ENCODE results near the gene TDRD12. TPM values are rescaled to one million over a fixed set of nuclear protein-coding genes. Genes with fewer than 3 reads are reported as not detected.
"Not testable (repeated sequence)": the region's sequence is repeated elsewhere in the genome, so short reads cannot be mapped to it uniquely, and the experiment has no call there.

TDRD12 gene
- total RNA-seq, 3 donors from 2014 or later (not counting 1 experiment from before 2014, with no cell fraction given) = 0.13 to 0.45 TPM; not detected in 1

DNA sequence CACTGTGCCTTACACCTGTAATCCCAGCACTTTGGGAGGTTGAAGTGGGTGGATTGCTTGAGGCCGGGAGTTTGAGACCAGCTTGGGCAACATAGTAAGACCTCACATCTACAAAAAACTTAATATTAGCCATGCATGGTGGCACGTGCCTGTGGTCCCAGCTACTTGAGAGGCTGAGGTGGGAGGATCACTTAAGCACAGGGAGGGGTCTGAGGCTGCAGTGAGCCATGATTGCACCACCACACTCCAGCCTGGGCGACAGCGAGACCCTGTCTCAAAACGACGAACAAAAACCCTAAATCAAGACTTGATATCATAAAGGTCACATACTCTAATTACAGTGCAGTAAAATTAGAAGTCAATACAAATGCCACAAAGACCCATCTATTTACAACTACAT, 132.6 kb downstream of the TDRD12 start:
- no peaks in the 10 kb centered on the region for H3K36me3 ChIP-seq (ENCODE audit: control insufficient read depth, insufficient read depth, low read length)
- Mint-ChIP-seq H3K27ac (no peak overlapping the region), H3K4me3 (no peak overlapping the region), H3K36me3 (no peaks in the 10 kb centered on the region), H3K27me3 (ENCODE audit: low read depth in 2 of 2) (no peaks in the 10 kb centered on the region), H3K9me3 (peaks cover 0 to 2% of the 10 kb centered on the region in 2 donors), H3K4me1 (no peaks in the 10 kb centered on the region)
- intact Hi-C loops (cut with micrococcal nuclease) = no loop called here
- TF ChIP-seq, protein P1, sequence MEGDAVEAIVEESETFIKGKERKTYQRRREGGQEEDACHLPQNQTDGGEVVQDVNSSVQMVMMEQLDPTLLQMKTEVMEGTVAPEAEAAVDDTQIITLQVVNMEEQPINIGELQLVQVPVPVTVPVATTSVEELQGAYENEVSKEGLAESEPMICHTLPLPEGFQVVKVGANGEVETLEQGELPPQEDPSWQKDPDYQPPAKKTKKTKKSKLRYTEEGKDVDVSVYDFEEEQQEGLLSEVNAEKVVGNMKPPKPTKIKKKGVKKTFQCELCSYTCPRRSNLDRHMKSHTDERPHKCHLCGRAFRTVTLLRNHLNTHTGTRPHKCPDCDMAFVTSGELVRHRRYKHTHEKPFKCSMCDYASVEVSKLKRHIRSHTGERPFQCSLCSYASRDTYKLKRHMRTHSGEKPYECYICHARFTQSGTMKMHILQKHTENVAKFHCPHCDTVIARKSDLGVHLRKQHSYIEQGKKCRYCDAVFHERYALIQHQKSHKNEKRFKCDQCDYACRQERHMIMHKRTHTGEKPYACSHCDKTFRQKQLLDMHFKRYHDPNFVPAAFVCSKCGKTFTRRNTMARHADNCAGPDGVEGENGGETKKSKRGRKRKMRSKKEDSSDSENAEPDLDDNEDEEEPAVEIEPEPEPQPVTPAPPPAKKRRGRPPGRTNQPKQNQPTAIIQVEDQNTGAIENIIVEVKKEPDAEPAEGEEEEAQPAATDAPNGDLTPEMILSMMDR (IDR thresholded peaks at IDR 0.05) = no peak
- H3K4me1 ChIP-seq (ENCODE audit: control insufficient read depth, insufficient read depth, low read length) = no peaks in the 10 kb centered on the region
- no peaks in the 10 kb centered on the region for H3K27me3 ChIP-seq (ENCODE audit: control insufficient read depth, insufficient read depth, low read length)
- WGBS (ENCODE audit: insufficient coverage) = 100% methylated on average over 5 of the region's 6 CpGs
- no peak overlapping the region for H3K27ac ChIP-seq (ENCODE audit: low read length)
- ATAC-seq = no peak
- DNase-seq = no peak
- H3K4me3 ChIP-seq (ENCODE audit: low read length) = no peak overlapping the region
- H3K9me3 ChIP-seq (ENCODE audit: control insufficient read depth, insufficient read depth, low read length) = no peaks in the 10 kb centered on the region

DNA sequence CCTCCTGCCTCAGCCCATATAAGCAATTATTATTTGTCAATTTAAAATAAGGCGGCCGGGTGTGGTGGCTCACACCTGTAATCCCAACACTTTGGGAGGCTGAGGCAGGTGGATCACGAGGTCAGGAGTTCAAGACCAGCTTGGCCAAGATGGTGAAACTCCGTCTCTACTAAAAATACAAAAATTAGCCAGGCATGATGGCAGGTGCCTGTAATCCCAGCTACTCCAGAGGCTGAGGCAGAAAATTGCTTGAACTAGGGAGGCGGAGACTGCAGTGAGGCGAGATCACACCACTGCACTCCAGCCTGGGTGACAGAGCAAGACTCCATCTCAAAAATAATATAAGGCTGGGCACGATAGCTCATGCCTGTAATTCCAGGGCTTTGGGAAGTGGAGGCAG, 137.3 kb downstream of the TDRD12 start:
- intact Hi-C loops (cut with micrococcal nuclease); H3K9me3 Mint-ChIP-seq; ATAC-seq: not testable (repeated sequence)

DNA sequence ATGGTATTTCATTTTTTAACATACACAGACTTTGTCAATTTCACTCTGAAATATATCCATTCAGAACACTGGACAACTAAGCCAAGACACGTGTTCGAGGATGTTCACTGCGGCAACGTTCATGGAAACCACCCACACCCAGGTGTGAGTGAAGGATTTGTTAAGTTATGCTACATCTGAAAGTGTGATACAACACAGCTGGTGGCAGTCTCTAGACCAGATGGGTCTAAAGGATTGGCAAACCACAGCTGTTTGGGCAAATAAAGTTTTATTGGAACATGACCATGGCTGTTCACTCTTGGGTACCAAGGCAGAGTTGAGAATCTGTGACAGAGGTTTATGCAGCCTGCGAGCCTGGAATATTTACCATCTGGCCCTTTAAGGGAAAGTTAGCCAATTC, 138.0 kb downstream of the TDRD12 start:
- intact Hi-C loops (cut with micrococcal nuclease) = no loop called here
- WGBS (ENCODE audit: insufficient coverage) = 100% methylated on average over 2 of the region's 5 CpGs
- no peaks in the 10 kb centered on the region for H3K36me3 ChIP-seq (ENCODE audit: control insufficient read depth, insufficient read depth, low read length)
- H3K9me3 Mint-ChIP-seq = no peaks in the 10 kb centered on the region
- no peaks in the 10 kb centered on the region for H3K36me3 Mint-ChIP-seq
- no peak for DNase-seq
- no peak overlapping the region for H3K27ac ChIP-seq (ENCODE audit: low read length)
- no peaks in the 10 kb centered on the region for H3K27me3 Mint-ChIP-seq (ENCODE audit: low read depth in 2 of 2)
- H3K4me1 ChIP-seq (ENCODE audit: control insufficient read depth, insufficient read depth, low read length) = no peaks in the 10 kb centered on the region
- H3K4me3 Mint-ChIP-seq = no peak overlapping the region
- ATAC-seq = no peak
- H3K4me3 ChIP-seq (ENCODE audit: low read length) = no peak overlapping the region
- TF ChIP-seq, protein P1 (IDR thresholded peaks at IDR 0.05) = no peak
- H3K4me1 Mint-ChIP-seq = peaks cover 0 to 7% of the 10 kb centered on the region in 2 donors
- no peak overlapping the region for H3K27ac Mint-ChIP-seq
- H3K27me3 ChIP-seq (ENCODE audit: control insufficient read depth, insufficient read depth, low read length) = no peaks in the 10 kb centered on the region
- H3K9me3 ChIP-seq (ENCODE audit: control insufficient read depth, insufficient read depth, low read length) = no peaks in the 10 kb centered on the region

More for the DNA sequence above, 137.3 kb downstream of the TDRD12 start:
- H3K4me3 ChIP-seq (ENCODE audit: low read length); H3K27me3 ChIP-seq (ENCODE audit: control insufficient read depth, insufficient read depth, low read length); H3K4me3 Mint-ChIP-seq; H3K36me3 ChIP-seq (ENCODE audit: control insufficient read depth, insufficient read depth, low read length); H3K9me3 ChIP-seq (ENCODE audit: control insufficient read depth, insufficient read depth, low read length); H3K36me3 Mint-ChIP-seq; H3K27ac Mint-ChIP-seq; H3K27ac ChIP-seq (ENCODE audit: low read length); H3K4me1 Mint-ChIP-seq; H3K4me1 ChIP-seq (ENCODE audit: control insufficient read depth, insufficient read depth, low read length); H3K27me3 Mint-ChIP-seq (ENCODE audit: low read depth in 2 of 2); DNase-seq: not testable (repeated sequence)
- 98% methylated on average over 7 of the region's 7 CpGs for WGBS (ENCODE audit: insufficient coverage)

DNA sequence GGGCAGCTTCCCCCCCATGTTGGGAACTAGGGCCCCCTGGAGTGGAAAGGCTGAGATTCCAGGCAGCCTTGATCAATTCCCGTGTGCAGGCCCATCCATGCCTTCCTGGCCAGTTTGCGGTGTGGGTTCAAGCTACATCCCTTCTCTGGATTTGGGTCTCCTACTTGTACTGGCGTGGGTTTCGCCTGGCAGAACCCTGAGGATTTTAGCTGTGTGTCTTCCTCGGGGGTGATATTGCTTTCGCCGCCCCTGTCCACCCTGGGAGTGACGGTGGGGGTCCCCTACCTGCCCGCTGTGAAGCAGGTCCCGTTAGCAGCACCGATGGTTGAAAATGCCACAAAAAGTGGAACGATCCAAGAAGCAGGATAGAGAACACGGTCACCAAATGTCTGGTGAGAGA, 138.6 kb downstream of the TDRD12 start:
- TF ChIP-seq, protein P1 (IDR thresholded peaks at IDR 0.05) = no peak
- Histone ChIP-seq H3K9me3 (ENCODE audit: control insufficient read depth, insufficient read depth, low read length) (no peaks in the 10 kb centered on the region), H3K4me1 (ENCODE audit: control insufficient read depth, insufficient read depth, low read length) (no peaks in the 10 kb centered on the region), H3K36me3 (ENCODE audit: control insufficient read depth, insufficient read depth, low read length) (no peaks in the 10 kb centered on the region), H3K27me3 (ENCODE audit: control insufficient read depth, insufficient read depth, low read length) (no peaks in the 10 kb centered on the region), H3K4me3 (ENCODE audit: low read length) (no peak overlapping the region), H3K27ac (ENCODE audit: low read length) (no peak overlapping the region)
- Mint-ChIP-seq H3K27me3 (ENCODE audit: low read depth in 2 of 2) (no peaks in the 10 kb centered on the region), H3K36me3 (no peaks in the 10 kb centered on the region), H3K4me1 (peaks cover 0 to 7% of the 10 kb centered on the region in 2 donors), H3K4me3 (no peak overlapping the region), H3K9me3 (no peaks in the 10 kb centered on the region), H3K27ac (no peak overlapping the region)
- 92% methylated on average over 13 of the region's 13 CpGs for WGBS (ENCODE audit: insufficient coverage)
- DNase-seq (no peak), ATAC-seq (no peak)
- intact Hi-C loops (cut with micrococcal nuclease) = no loop called here
